ENCODE results near the gene HLA-B.

- TF ChIP-seq, protein P1, sequence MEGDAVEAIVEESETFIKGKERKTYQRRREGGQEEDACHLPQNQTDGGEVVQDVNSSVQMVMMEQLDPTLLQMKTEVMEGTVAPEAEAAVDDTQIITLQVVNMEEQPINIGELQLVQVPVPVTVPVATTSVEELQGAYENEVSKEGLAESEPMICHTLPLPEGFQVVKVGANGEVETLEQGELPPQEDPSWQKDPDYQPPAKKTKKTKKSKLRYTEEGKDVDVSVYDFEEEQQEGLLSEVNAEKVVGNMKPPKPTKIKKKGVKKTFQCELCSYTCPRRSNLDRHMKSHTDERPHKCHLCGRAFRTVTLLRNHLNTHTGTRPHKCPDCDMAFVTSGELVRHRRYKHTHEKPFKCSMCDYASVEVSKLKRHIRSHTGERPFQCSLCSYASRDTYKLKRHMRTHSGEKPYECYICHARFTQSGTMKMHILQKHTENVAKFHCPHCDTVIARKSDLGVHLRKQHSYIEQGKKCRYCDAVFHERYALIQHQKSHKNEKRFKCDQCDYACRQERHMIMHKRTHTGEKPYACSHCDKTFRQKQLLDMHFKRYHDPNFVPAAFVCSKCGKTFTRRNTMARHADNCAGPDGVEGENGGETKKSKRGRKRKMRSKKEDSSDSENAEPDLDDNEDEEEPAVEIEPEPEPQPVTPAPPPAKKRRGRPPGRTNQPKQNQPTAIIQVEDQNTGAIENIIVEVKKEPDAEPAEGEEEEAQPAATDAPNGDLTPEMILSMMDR (IDR thresholded peaks at IDR 0.05; ENCODE audit: poor library complexity, severe bottlenecking), result no peak
- TF ChIP-seq EZH2 (IDR thresholded peaks at IDR 0.05; ENCODE audit: borderline replicate concordance, insufficient read depth, low read length, poor library complexity, severe bottlenecking), result no peak
- TF ChIP-seq MXI1 (conservative IDR thresholded peaks at IDR 0.05; ENCODE audit: poor library complexity, severe bottlenecking), result no peak
- no peak for TF ChIP-seq RAD21 (conservative IDR thresholded peaks at IDR 0.05)
- no peak for TF ChIP-seq POLR2AphosphoS5 (IDR thresholded peaks at IDR 0.05)
Observed at GRCh38 chr6:31405996-31406395, 49.0 kb upstream of the HLA-B start.

Data from neural cell (in vitro differentiated cells).